Calu3 (cell line): ENCODE data around the gene GJB5. TPM values are rescaled to one million over a fixed set of nuclear protein-coding genes. Genes with fewer than 3 reads are reported as not detected.

ENCODE experiments used
- BruUV-seq: library from RNA; stranded (reverse); fragments of 400-500 nt; replicated peaks from 2 replicates; lab custom pipeline; 2021; lab: Mats Ljungman, UMichigan
- CTCF ChIA-PET: fragments of 300-600 bp; sonication (Branson Sonifier 250); formaldehyde crosslinking; loops from one replicate; lab custom pipeline; 2022; ENCODE audit warnings: antibody characterized with exemption; lab: Charles Lee
- DNase-seq: peaks from one replicate; pipeline ENCODE4 v3.0.0; 2022
- H3K27ac Mint-ChIP-seq: one replicate; pipeline ENCODE4 v1.8.0; 2022; ENCODE audit warnings: mixed read lengths; ENCODE audit not compliant: unreplicated experiment
- H3K27me3 Mint-ChIP-seq: one replicate; pipeline ENCODE4 v1.8.0; 2022; ENCODE audit warnings: mixed read lengths; ENCODE audit not compliant: unreplicated experiment
- H3K36me3 Mint-ChIP-seq: one replicate; pipeline ENCODE4 v1.8.0; 2022; ENCODE audit warnings: mild to moderate bottlenecking, moderate library complexity, mixed read lengths; ENCODE audit not compliant: insufficient read depth, unreplicated experiment
- H3K4me1 Mint-ChIP-seq: one replicate; pipeline ENCODE4 v1.8.0; 2022; ENCODE audit warnings: mild to moderate bottlenecking, low read depth, mixed read lengths; ENCODE audit not compliant: unreplicated experiment
- H3K4me3 Mint-ChIP-seq: one replicate; pipeline ENCODE4 v1.8.0; 2022; ENCODE audit warnings: mild to moderate bottlenecking, low read depth, moderate library complexity, mixed read lengths; ENCODE audit not compliant: unreplicated experiment
- H3K9me3 Mint-ChIP-seq: one replicate; pipeline ENCODE4 v1.8.0; 2022; ENCODE audit warnings: low read depth, mixed read lengths; ENCODE audit not compliant: unreplicated experiment
- intact Hi-C: fragments of 100-400 bp; cut with micrococcal nuclease; formaldehyde crosslinking; loops from one replicate; pipeline ENCODE4 v1.10.0; 2022; ENCODE audit not compliant: unreplicated experiment
- total RNA-seq: library from RNA; stranded (reverse); gene quantifications from 2 replicates; pipeline ENCODE4 v1.2.3, GENCODE V29; 2022
- TF ChIP-seq, protein P1 (sequence below): fragments of 200-600 bp; IDR thresholded peaks from one replicate; pipeline ENCODE4 v1.8.0; 2022; ENCODE audit warnings: antibody characterized with exemption; ENCODE audit not compliant: unreplicated experiment

The GJB5 gene
- total RNA-seq, 1 experiment from 2014 or later, result 1.1 TPM

GRCh38 chr1:34747638-34747941, 7.3 kb upstream of the GJB5 start:
- CTCF ChIA-PET, result no interaction called here
- BruUV-seq, result no TSS peak
- intact Hi-C loops, result no loop called here

DNA sequence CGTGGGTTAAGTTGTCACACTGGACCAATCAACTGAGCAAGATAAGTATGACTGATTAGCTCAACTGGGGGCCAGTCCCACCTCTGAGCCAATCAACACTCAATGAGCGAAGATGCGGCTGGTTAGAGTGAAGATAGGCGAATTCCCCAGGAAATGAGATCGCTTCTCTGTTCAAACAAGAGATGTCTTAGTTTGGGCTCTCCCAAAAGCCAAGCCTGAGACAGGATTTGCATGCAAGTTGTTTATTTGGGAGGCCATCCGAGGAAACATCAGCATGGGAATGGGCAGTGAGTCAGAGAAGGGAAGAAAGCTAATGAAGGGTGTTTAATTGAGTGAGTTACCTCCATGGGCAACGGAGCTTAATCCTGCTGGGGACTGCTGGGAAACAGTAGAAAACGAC, 4.9 kb upstream of the GJB5 start:
- peaks cover 13% of the 10 kb centered on the region for H3K4me1 Mint-ChIP-seq
- CTCF ChIA-PET, result no interaction called here
- H3K4me3 Mint-ChIP-seq, result no peak overlapping the region
- BruUV-seq, result no TSS peak
- H3K27me3 Mint-ChIP-seq, result no peaks in the 10 kb centered on the region
- intact Hi-C loops, result no loop called here
- TF ChIP-seq, protein P1, sequence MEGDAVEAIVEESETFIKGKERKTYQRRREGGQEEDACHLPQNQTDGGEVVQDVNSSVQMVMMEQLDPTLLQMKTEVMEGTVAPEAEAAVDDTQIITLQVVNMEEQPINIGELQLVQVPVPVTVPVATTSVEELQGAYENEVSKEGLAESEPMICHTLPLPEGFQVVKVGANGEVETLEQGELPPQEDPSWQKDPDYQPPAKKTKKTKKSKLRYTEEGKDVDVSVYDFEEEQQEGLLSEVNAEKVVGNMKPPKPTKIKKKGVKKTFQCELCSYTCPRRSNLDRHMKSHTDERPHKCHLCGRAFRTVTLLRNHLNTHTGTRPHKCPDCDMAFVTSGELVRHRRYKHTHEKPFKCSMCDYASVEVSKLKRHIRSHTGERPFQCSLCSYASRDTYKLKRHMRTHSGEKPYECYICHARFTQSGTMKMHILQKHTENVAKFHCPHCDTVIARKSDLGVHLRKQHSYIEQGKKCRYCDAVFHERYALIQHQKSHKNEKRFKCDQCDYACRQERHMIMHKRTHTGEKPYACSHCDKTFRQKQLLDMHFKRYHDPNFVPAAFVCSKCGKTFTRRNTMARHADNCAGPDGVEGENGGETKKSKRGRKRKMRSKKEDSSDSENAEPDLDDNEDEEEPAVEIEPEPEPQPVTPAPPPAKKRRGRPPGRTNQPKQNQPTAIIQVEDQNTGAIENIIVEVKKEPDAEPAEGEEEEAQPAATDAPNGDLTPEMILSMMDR, result no peak
- H3K36me3 Mint-ChIP-seq, result peaks cover 1% of the 10 kb centered on the region
- no peak overlapping the region for H3K27ac Mint-ChIP-seq
- peaks cover 4% of the 10 kb centered on the region for H3K9me3 Mint-ChIP-seq
- DNase-seq, result no peak

More at GRCh38 chr1:34747638-34747941, 7.3 kb upstream of the GJB5 start:
- no peak overlapping the region for H3K27ac Mint-ChIP-seq
- TF ChIP-seq, protein P1, result no peak
- no peak overlapping the region for H3K4me3 Mint-ChIP-seq
- H3K4me1 Mint-ChIP-seq, result peaks cover 11% of the 10 kb centered on the region
- no peaks in the 10 kb centered on the region for H3K9me3 Mint-ChIP-seq
- H3K27me3 Mint-ChIP-seq, result no peaks in the 10 kb centered on the region
- no peak for DNase-seq
- H3K36me3 Mint-ChIP-seq, result no peaks in the 10 kb centered on the region

GRCh38 chr1:34750610-34751009, 4.2 kb upstream of the GJB5 start:
- DNase-seq, result no peak
- no peak overlapping the region for H3K27ac Mint-ChIP-seq
- H3K4me3 Mint-ChIP-seq, result no peak overlapping the region
- no TSS peak for BruUV-seq
- TF ChIP-seq, protein P1, result no peak
- peaks cover 13% of the 10 kb centered on the region for H3K4me1 Mint-ChIP-seq
- peaks cover 4% of the 10 kb centered on the region for H3K36me3 Mint-ChIP-seq
- no peaks in the 10 kb centered on the region for H3K27me3 Mint-ChIP-seq
- intact Hi-C loops, result no loop called here
- peaks cover 4% of the 10 kb centered on the region for H3K9me3 Mint-ChIP-seq
- CTCF ChIA-PET, result interaction anchor here (1.0 kb wide), 1 partner anchor 8 kb away, joined by 3 read pairs; no protein-coding TSS in a partner anchor

- H3K27me3 Mint-ChIP-seq, result no peaks in the 10 kb centered on the region
- CTCF ChIA-PET, result interaction anchor here (1.2 to 1.6 kb wide), 2 partner anchors 11 to 29 kb away, joined by 5 to 8 read pairs; no protein-coding TSS in a partner anchor
- no peak for DNase-seq
Observed at GRCh38 chr1:34753163-34753562, 1.7 kb upstream of the GJB5 start.

More at GRCh38 chr1:34753163-34753562, 1.7 kb upstream of the GJB5 start:
- Mint-ChIP-seq H3K36me3 (peaks cover 4% of the 10 kb centered on the region), H3K4me1 (peaks cover 13% of the 10 kb centered on the region), H3K9me3 (peaks cover 4% of the 10 kb centered on the region), H3K4me3 (no peak overlapping the region), H3K27ac (no peak overlapping the region)
- TF ChIP-seq, protein P1, result no peak
- no TSS peak for BruUV-seq
- intact Hi-C loops, result no loop called here
